SK-N-SH (cell line): Measurements from ENCODE around the gene TUBGCP5. TPM values are rescaled to one million over a fixed set of nuclear protein-coding genes. Genes with fewer than 3 reads are reported as not detected.

Experiments used
- CTCF ChIA-PET: fragments of 300-600, 350-600 bp; formaldehyde crosslinking; extraction: SDS; loops from one replicate; lab custom pipeline; 2021; lab: Yijun Ruan, JAX
- POLR2A ChIA-PET: fragments of 350-600 bp; sonication (Branson Sonifier 250); formaldehyde crosslinking; extraction: SDS; loops from one replicate; lab custom pipeline; 2020; ENCODE audit warnings: antibody characterized with exemption, inconsistent platforms; lab: Yijun Ruan, JAX
- DNase-seq: peaks from one replicate; pipeline ENCODE4 v3.0.0; 2012
- H2AFZ ChIP-seq: fragments of 200-600 bp; sonication (generic); 2 replicates; pipeline ENCODE4 v1.8.1; 2016; ENCODE audit warnings: antibody characterized with exemption, mild to moderate bottlenecking, low read depth
- H3F3A ChIP-seq: fragments of 200-600 bp; sonication (generic); replicated peaks from 2 replicates; pipeline ENCODE3; 2016; ENCODE audit warnings: antibody characterized with exemption, mild to moderate bottlenecking; ENCODE audit not compliant: insufficient read depth
- H3K27ac ChIP-seq, 2 experiments: fragments of 200-500 bp in 1 of 2; fragments of 200-600 bp in 1 of 2; sonication (Bioruptor generic) in 1 of 2; sonication (generic), shearing (Covaris generic) in 1 of 2; 2 replicates each; pipeline versions ENCODE4 v1.5.1 to v1.6.1; 2014 to 2016; ENCODE audit warnings: low read depth in 2 of 2, inconsistent platforms in 1 of 2, low read length in 1 of 2, mild to moderate bottlenecking in 1 of 2, mixed read lengths in 1 of 2
- H3K27me3 ChIP-seq: fragments of 200-600 bp; sonication (generic), shearing (Covaris generic); 2 replicates; pipeline ENCODE4 v1.6.1; 2016; ENCODE audit warnings: mixed run types; ENCODE audit not compliant: insufficient read depth
- H3K36me3 ChIP-seq, 2 experiments: fragments of 200-500 bp in 1 of 2; fragments of 200-600 bp in 1 of 2; sonication (Bioruptor generic) in 1 of 2; sonication (generic) in 1 of 2; replicated peaks in 1 of 2; 2 replicates each; pipeline versions ENCODE3 to v1.5.1; 2014 to 2016; ENCODE audit warnings: low read length in 1 of 2, mild to moderate bottlenecking in 1 of 2; ENCODE audit not compliant: insufficient read depth in 2 of 2, control insufficient read depth in 1 of 2
- H3K4me1 ChIP-seq, 2 experiments: fragments of 200-500 bp in 1 of 2; fragments of 200-600 bp in 1 of 2; sonication (Bioruptor generic) in 1 of 2; sonication (generic), shearing (Covaris generic) in 1 of 2; 2 replicates each; pipeline versions ENCODE4 v1.5.1 to v1.6.1; 2014 to 2016; ENCODE audit warnings: low read depth in 1 of 2, low read length in 1 of 2, mixed run types in 1 of 2; ENCODE audit not compliant: insufficient read depth in 2 of 2, control insufficient read depth in 1 of 2
- H3K4me2 ChIP-seq: fragments of 200-600 bp; sonication (generic), shearing (Covaris generic); 2 replicates; pipeline ENCODE4 v1.6.1; 2017; ENCODE audit warnings: mixed run types
- H3K4me3 ChIP-seq, 2 experiments: fragments of 200-500 bp in 1 of 2; fragments of 200-600 bp in 1 of 2; sonication (Bioruptor generic) in 1 of 2; sonication (generic), shearing (Covaris generic) in 1 of 2; 2 replicates each; pipeline versions ENCODE4 v1.5.1 to v1.8.1; 2014 to 2016; ENCODE audit warnings: low read depth in 2 of 2, inconsistent platforms in 1 of 2, low read length in 1 of 2, mild to moderate bottlenecking in 1 of 2, mixed read lengths in 1 of 2, moderate library complexity in 1 of 2
- H3K79me2 ChIP-seq: fragments of 200-600 bp; sonication (generic); 2 replicates; pipeline ENCODE4 v1.8.1; 2017; ENCODE audit warnings: mild to moderate bottlenecking; ENCODE audit not compliant: insufficient read depth
- H3K9ac ChIP-seq: fragments of 200-600 bp; sonication (generic); 2 replicates; pipeline ENCODE4 v1.6.1; 2017; ENCODE audit warnings: mixed run types
- H3K9me2 ChIP-seq: fragments of 200-600 bp; sonication (generic); 2 replicates; pipeline ENCODE4 v1.6.1; 2017; ENCODE audit warnings: mixed run types
- H3K9me3 ChIP-seq: fragments of 200-600 bp; sonication (generic); 2 replicates; pipeline ENCODE4 v1.6.1; 2017; ENCODE audit warnings: mixed run types, mild to moderate bottlenecking, moderate library complexity
- H4K20me1 ChIP-seq: fragments of 200-600 bp; sonication (generic); 2 replicates; pipeline ENCODE4 v1.6.1; 2017; ENCODE audit warnings: mild to moderate bottlenecking, mixed run types; ENCODE audit not compliant: insufficient read depth
- ELF1 ChIP-seq: IDR thresholded peaks from 2 replicates; pipeline ENCODE4 v1.4.0; 2012
- FOSL2 ChIP-seq: IDR thresholded peaks from 2 replicates; pipeline ENCODE4 v1.4.0; 2012; ENCODE audit warnings: low read depth, mild to moderate bottlenecking, moderate library complexity, borderline replicate concordance
- JUND ChIP-seq: IDR thresholded peaks from 2 replicates; pipeline ENCODE4 v1.4.0; 2012
- RXRA ChIP-seq: IDR thresholded peaks from 2 replicates; pipeline ENCODE4 v1.4.0; 2012; ENCODE audit warnings: low read depth, mild to moderate bottlenecking, borderline replicate concordance
- SIN3A ChIP-seq: IDR thresholded peaks from 2 replicates; pipeline ENCODE4 v1.6.1; 2012; ENCODE audit warnings: low read depth, mild to moderate bottlenecking, low read length, moderate library complexity, borderline replicate concordance
- TCF12 ChIP-seq: IDR thresholded peaks from 2 replicates; pipeline ENCODE4 v1.4.0; 2012
- TEAD4 ChIP-seq: IDR thresholded peaks from 2 replicates; pipeline ENCODE4 v1.4.0; 2012; ENCODE audit warnings: mild to moderate bottlenecking, borderline replicate concordance; ENCODE audit not compliant: insufficient read depth
- WGBS: methylation state at CpG from one replicate; pipeline ENCODE4 v1.1.6; 2017; ENCODE audit warnings: low lambda C conversion rate; 5-methylcytosine and 5-hydroxymethylcytosine counted together
- polyA plus RNA-seq, 3 experiments: library from polyadenylated mRNA; depleted of rRNA; stranded (reverse); fragments of >200 nt; gene quantifications; 2 replicates each; pipeline ENCODE4 v1.2.3, GENCODE V29; 2012
- TF ChIP-seq, protein P1 (sequence below): IDR thresholded peaks from 2 replicates; pipeline ENCODE4 v1.4.0; 2012; ENCODE audit warnings: low read depth, borderline replicate concordance
- TF ChIP-seq, protein P2 (sequence below): fragments of 200-600 bp; sonication (generic); IDR thresholded peaks from 2 replicates; pipeline ENCODE4 v1.6.1; 2017; ENCODE audit warnings: antibody characterized with exemption, mild to moderate bottlenecking, moderate library complexity
- TF ChIP-seq, protein P3 (sequence below): IDR thresholded peaks from 2 replicates; pipeline ENCODE4; 2012
- TF ChIP-seq, protein P4 (sequence below): fragments of 150-350 bp; IDR thresholded peaks from 2 replicates; pipeline ENCODE4 v1.6.1; 2016; ENCODE audit warnings: mild to moderate bottlenecking, low read depth, low read length

Gene TUBGCP5
- polyA plus RNA-seq, 1 of the 3 experiments (the other 2 are of a cell fraction), result 8.7 TPM

DNA sequence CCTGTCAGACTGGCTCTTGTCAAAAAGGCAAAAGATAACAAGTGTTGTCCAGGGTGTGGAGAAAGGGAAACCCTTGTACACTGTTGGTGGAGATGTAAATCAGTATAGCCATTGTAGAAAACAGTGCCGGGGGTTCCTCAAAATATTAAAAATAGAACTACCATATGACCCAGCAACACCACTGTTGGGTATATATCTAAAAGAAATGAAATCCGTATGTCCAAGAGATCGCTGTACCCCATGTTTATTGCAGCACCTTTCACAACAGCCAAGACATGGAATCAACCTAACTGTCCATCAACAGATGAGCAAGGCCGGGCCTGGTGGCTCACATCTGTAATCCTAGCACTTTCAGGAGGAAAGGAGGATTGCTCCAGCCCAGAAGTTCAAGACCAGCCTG lies 65.4 kb downstream of the TUBGCP5 start (continued):
- no peak for TF ChIP-seq TEAD4
- TF ChIP-seq SIN3A, result no peak
- TF ChIP-seq, protein P1, sequence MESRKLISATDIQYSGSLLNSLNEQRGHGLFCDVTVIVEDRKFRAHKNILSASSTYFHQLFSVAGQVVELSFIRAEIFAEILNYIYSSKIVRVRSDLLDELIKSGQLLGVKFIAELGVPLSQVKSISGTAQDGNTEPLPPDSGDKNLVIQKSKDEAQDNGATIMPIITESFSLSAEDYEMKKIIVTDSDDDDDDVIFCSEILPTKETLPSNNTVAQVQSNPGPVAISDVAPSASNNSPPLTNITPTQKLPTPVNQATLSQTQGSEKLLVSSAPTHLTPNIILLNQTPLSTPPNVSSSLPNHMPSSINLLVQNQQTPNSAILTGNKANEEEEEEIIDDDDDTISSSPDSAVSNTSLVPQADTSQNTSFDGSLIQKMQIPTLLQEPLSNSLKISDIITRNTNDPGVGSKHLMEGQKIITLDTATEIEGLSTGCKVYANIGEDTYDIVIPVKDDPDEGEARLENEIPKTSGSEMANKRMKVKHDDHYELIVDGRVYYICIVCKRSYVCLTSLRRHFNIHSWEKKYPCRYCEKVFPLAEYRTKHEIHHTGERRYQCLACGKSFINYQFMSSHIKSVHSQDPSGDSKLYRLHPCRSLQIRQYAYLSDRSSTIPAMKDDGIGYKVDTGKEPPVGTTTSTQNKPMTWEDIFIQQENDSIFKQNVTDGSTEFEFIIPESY, result no peak
- no peak for TF ChIP-seq JUND
- no peak for TF ChIP-seq RXRA
- TF ChIP-seq, protein P2, sequence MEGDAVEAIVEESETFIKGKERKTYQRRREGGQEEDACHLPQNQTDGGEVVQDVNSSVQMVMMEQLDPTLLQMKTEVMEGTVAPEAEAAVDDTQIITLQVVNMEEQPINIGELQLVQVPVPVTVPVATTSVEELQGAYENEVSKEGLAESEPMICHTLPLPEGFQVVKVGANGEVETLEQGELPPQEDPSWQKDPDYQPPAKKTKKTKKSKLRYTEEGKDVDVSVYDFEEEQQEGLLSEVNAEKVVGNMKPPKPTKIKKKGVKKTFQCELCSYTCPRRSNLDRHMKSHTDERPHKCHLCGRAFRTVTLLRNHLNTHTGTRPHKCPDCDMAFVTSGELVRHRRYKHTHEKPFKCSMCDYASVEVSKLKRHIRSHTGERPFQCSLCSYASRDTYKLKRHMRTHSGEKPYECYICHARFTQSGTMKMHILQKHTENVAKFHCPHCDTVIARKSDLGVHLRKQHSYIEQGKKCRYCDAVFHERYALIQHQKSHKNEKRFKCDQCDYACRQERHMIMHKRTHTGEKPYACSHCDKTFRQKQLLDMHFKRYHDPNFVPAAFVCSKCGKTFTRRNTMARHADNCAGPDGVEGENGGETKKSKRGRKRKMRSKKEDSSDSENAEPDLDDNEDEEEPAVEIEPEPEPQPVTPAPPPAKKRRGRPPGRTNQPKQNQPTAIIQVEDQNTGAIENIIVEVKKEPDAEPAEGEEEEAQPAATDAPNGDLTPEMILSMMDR, result no peak

DNA sequence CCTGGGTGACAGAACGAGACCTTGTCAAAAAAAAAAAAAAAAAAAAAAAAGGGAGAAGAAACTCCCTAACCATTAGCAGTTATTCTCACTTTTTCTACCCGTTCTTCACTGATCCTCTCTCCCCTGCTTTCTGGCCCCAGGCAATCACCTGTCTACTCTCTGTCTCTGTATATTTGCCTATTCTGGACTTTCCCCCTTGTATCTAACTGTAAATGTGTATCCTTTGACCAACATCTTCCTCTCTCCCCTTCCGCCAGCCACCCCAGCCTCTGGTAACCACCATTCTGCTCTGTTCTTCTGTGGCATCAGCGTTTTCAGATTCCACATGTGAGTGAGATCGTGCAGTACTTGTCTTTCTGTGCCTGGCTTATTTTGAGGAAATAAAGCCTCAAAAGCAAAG lies 66.1 kb downstream of the TUBGCP5 start:
- H3K4me1 ChIP-seq, result no peaks in the 10 kb centered on the region

More for the DNA sequence above, 66.1 kb downstream of the TUBGCP5 start:
- H4K20me1 ChIP-seq, result peaks cover 97% of the 10 kb centered on the region
- peaks cover 7% of the 10 kb centered on the region for H3F3A ChIP-seq
- ChIA-PET CTCF (no interaction called here), POLR2A (no interaction called here)
- 85% methylated on average over 5 of the region's 5 CpGs for WGBS
- no peak for DNase-seq
- no peak overlapping the region for H3K27ac ChIP-seq
- H3K36me3 ChIP-seq, result peaks cover 0 to 13% of the 10 kb centered on the region in 2 experiments
- no peak overlapping the region for H3K4me3 ChIP-seq
- H3K9me2 ChIP-seq, result no peaks in the 10 kb centered on the region
- no peak overlapping the region for H3K9ac ChIP-seq
- H3K9me3 ChIP-seq, result peaks cover 10% of the 10 kb centered on the region; the same call in 1 of the 2 replicates
- peaks cover 98% of the 10 kb centered on the region for H3K79me2 ChIP-seq
- no peak overlapping the region for H3K4me2 ChIP-seq
- no peak for TF ChIP-seq FOSL2
- TF ChIP-seq, protein P3, sequence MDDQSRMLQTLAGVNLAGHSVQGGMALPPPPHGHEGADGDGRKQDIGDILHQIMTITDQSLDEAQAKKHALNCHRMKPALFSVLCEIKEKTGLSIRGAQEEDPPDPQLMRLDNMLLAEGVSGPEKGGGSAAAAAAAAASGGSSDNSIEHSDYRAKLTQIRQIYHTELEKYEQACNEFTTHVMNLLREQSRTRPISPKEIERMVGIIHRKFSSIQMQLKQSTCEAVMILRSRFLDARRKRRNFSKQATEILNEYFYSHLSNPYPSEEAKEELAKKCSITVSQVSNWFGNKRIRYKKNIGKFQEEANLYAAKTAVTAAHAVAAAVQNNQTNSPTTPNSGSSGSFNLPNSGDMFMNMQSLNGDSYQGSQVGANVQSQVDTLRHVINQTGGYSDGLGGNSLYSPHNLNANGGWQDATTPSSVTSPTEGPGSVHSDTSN, result no peak
- no peak for TF ChIP-seq RXRA
- no peak for TF ChIP-seq ELF1
- no peak for TF ChIP-seq TCF12
- TF ChIP-seq, protein P4, sequence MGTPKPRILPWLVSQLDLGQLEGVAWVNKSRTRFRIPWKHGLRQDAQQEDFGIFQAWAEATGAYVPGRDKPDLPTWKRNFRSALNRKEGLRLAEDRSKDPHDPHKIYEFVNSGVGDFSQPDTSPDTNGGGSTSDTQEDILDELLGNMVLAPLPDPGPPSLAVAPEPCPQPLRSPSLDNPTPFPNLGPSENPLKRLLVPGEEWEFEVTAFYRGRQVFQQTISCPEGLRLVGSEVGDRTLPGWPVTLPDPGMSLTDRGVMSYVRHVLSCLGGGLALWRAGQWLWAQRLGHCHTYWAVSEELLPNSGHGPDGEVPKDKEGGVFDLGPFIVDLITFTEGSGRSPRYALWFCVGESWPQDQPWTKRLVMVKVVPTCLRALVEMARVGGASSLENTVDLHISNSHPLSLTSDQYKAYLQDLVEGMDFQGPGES, result no peak
- H2AFZ ChIP-seq, result no peak overlapping the region
- no peaks in the 10 kb centered on the region for H3K27me3 ChIP-seq
